AG08395 (cell line): ENCODE data around the gene ABLIM3.

ENCODE experiments used
- DNase-seq: peaks from one replicate; pipeline ENCODE4 v3.0.0; 2012; ENCODE audit warnings: mixed read lengths, low spot score

ABLIM3 gene

GRCh38 chr5:149133795-149134777 is 7.2 kb upstream of the ABLIM3 start:
- peak; percentile 91 for DNase-seq

- DNase-seq = no peak
Measured at GRCh38 chr5:149134778-149135500, 6.4 kb upstream of the ABLIM3 start.

- DNase-seq = peak; percentile 50
Measured at GRCh38 chr5:149135536-149136201, 5.6 kb upstream of the ABLIM3 start.

DNA sequence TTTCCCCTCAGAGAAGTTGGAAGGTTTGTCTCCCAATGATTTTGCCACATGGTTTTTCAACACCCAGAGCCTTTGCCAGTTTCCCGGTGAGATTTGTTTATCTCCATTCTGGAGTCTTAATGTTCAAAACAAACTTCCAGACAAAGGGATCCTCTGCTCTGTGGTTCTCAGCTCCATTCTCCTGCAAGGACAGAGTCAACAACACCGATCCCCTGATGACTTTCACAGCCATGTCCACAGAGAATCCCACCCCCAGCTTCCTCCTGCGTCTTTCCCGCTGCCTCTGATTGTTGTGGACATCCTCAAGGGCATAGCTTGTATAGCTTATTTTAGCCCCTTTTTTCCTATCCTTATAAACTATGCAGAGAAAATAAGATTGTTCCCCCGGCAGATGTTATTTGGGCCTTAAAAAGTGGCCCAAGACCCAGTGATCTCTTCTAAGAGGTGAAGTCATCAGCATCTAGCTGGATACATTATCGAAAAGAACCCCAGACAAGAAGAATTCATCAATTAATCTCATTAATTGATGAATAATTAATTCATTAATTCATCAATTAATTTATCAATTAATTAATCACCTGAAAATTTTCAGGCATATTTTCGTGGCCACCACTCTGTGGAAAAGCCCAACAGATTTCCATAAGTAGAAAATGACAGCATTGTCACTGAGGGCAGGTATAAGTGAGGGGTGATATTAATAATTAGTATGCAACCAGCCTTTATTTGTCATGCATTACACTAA is 2.9 kb upstream of the ABLIM3 start:
- DNase-seq = no peak

DNA sequence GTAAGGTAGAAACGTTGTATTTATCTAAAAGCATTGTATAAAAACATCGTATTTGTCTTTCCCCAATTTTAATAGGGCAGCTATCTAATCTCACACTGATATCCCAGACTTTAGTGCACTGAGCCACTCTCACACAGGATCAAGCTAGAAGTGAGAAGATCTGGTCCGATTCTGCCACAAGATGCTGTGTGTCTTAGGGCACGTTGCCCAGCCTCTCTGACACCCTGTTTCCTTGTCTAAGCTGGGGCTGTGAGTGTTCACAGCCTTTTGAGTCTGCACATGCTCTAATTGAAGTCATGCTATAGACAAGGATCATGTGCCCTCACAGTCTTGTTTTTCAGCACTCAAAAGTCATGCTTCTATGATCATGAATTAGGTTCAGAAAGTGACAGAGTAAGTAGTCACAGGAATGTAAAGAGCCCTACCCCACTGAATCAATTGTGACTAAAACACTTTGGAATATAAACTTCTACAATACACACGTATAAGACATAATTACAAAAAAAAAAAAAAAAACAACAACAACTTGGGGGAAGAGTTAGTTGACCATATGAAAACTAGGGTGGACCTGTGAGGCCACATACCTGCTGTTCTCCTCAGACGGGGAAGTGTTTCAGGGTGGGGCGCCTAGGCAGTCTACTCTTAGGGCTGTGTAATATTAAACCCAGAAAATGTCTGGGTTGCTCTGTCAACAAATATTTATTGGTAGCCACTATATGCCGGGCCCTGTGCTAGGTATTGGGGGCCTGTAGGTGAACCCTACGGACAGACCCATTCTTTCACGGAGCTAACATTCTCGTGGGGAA is 893 bp upstream of the ABLIM3 start:
- no peak for DNase-seq

DNA sequence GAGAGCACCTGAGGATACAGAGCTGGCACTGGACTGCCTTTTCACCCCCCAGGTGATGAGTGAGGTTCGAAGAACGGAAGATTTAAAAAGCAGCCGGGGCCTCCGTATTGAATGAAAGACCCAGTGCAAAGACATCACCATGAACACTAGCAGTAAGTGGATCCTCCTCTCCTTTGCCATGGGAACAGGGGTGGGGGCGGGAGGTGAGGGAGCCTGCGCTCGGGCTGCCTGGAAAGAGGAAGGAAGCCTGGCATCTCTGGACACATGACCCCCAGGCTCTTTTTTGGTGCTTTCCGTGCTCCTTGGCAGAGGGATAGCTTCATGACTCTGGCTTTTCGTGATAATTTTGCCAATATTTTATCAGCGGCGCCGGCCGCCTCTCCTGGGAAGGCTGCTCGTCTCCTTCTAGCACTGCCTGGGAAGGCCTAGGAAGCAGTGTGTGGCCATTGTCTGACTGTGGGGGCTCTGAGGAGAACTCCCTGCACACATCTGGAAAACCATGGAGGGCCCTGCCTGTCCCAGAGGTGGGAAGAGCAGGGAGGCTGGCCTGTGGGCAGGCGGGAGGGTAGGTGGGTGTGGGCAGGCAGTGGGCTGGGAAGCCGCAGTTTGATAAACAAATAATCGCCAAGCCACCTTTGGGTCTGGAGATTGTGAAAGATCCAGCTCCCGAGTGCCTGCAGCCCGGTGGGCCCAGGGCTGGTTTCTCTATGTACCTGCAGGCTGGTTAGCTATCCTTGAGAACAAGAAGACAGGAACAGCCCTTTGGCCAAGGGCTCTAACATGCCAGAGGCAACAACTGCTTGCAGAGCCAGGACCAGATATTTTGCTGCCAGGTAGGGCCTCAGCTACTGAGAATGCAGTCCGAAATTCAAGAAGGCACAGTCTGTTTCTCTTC is 911 bp downstream of the ABLIM3 start:
- peak; percentile 43 for DNase-seq

DNA sequence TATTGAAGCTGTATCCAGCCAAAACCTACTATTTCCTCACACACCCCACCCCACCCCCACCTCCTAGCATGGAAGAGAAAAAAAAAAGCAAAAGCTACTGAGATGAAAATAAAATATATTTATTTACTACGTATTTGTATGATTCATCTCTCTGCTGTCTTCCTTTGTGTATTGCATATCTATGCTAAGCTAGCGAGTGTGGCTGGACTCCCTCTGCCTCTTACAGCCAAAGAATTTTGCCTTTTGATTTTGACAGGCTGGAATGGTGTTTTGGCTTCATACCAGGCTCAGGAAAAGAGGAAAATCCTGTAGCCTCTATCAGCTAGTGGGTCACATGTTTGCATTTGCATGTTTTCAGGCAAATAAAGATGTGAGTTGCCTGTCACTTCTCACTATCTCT is 2.2 kb downstream of the ABLIM3 start:
- DNase-seq = peak; percentile 69

DNA sequence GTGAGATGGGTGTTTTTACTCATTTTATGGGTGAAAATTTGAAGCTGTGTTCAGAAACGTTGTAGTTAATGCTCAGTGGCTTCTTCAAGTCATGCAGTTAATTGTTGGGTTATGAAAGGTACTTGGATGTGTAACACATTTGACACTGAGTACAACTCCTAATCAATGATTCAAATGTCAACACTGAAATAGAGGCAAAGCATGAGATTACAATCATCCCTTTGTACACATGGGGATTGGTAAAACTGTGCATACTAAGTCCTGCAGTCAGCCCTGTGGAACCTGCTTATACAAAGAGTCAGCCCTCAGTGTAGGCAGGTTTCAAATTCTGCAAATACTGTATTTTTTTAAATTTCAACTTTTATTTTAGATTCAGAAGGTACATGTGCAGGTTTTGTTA is 3.3 kb downstream of the ABLIM3 start:
- no peak for DNase-seq

DNA sequence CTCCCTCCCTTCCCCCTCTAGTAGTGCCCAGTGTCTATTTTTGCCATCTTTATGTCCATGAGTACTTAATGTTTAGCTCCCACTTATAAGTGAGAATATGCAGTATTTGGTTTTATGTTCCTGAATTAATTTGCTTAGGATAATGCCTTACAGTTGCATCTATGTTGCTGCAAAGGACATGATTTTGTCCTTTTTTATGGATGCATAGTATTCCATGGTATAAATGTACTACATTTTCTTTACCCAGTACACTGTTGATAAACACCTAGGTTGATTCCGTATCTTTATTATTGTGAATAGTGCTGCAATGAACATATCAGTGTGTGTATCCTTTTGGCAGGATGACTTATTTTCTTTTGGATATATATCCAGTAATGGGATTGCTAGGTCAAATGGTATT is 3.8 kb downstream of the ABLIM3 start:
- no peak for DNase-seq

GRCh38 chr5:149147676-149148075 is 6.4 kb downstream of the ABLIM3 start:
- DNase-seq = no peak

DNA sequence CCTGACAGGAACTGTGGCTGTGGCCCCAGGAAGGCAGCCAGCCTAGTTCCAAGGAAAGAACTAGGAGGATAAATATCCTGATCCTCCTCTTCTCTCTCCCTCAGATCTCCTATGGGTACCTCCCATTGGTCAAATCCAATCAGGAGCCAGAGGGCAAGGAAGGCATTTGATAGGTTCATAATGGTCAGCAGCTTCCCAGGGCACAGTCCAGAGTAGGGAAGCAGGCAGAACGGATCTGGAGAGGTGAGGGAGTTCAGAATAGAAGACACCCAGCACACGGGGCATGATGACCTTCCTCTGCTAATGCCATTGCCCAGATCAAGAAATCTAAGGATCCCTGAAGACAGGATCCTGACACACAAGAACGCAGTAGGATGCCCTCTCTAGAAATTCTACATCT is 8.6 kb downstream of the ABLIM3 start:
- no peak for DNase-seq

GRCh38 chr5:149150457-149150856 is 9.2 kb downstream of the ABLIM3 start:
- DNase-seq = no peak

DNA sequence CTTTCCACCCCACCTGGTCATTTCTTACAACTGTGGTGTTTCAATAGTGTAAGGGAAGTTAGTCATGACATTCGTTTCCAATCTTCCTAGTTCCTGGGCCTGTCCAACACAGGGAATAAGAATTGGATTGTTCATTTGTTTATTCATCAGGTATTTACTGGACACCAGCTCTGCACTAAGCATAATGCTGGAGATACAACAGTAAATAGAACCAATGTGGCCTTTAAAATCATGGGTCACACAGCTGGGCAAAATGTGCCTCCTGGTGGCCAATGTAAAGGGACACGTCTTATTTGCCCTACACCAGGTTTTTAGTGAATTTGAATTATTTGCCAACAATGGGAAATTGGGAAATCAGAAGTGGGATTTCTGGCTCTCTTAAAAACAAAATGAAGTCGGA is 10.4 kb downstream of the ABLIM3 start:
- DNase-seq = no peak

- DNase-seq = peak; percentile 50
Measured at GRCh38 chr5:149152317-149152746, 11.0 kb downstream of the ABLIM3 start.

GRCh38 chr5:149153193-149153750 is 12.0 kb downstream of the ABLIM3 start:
- no peak for DNase-seq

DNA sequence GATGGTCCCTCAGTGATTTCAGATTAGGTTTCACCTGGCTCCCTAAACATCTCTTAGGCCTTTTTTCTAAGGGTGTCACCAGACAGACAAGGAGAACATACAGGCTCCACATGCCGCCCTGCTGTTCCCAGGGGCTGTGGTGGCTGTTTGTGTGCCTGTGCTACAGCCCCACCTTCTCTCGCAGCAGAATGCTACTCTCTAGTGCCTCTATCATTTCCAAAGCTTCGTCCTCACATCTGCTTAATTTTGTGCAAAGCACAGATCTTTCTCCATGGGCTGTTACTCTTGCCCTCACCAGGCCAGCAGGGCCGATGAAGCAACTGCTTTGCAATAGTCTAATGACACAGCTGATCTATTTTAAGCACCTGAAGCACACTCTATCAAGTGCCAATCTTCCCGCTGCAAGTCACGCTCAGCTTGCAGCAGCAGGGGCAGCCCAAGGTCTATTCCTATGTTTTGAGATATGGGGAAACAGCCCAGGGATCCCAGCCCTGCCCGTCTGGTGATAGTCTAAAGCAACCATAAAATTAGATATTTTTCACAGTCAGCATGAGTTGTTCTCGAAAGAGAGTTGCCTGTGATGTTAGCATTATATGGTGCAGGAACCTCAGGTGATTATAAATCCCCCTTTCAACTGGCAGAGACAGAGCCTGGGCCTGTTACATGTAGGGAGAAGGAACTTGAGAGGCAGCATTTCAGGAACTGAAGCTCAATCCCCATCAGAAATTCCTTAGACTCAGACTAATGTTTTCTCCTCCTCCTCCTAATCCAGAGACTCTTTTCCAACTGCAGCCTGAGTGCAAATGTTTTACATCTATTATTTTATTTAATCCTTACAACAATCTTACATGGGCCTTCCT is 12.7 kb downstream of the ABLIM3 start:
- DNase-seq = peak; percentile 73

- DNase-seq = no peak
Measured at GRCh38 chr5:149154650-149155049, 13.4 kb downstream of the ABLIM3 start.

GRCh38 chr5:149156435-149157083 is 15.3 kb downstream of the ABLIM3 start:
- DNase-seq = no peak
